Left lung (tissue), 10 donors: ENCODE data around the gene GINS2. TPM values are rescaled to one million over a fixed set of nuclear protein-coding genes. Genes with fewer than 3 reads are reported as not detected.

Experiments used
- ATAC-seq: fragments of 200-7000 bp; cut with Tn5 transposase; one replicate; pipeline ENCODE4 v1.9.1; 2020; ENCODE audit warnings: moderate library complexity
- DNase-seq, 4 donors: peaks; one replicate each; pipeline ENCODE4 v3.0.0-alpha.2; 2013 to 2020
- H3K27ac ChIP-seq, 2 donors: fragments of 200-600 bp; sonication (generic) in 1 of 2; one replicate each; pipeline versions ENCODE4 v1.5.0 to v1.8.0; 2020 to 2021
- H3K27me3 ChIP-seq, 2 donors: fragments of 200-600 bp; sonication (generic) in 1 of 2; one replicate each; pipeline versions ENCODE4 v1.5.0 to v1.8.0; 2020 to 2021
- H3K36me3 ChIP-seq, 2 donors: fragments of 200-600 bp; sonication (generic) in 1 of 2; one replicate each; pipeline versions ENCODE4 v1.5.0 to v1.8.0; 2020 to 2021
- H3K4me1 ChIP-seq, 2 donors: fragments of 200-600 bp; one replicate each; pipeline ENCODE4 v1.8.0; 2021
- H3K4me3 ChIP-seq, 2 donors: fragments of 200-600 bp; sonication (generic) in 1 of 2; one replicate each; pipeline versions ENCODE4 v1.5.0 to v1.8.0; 2020 to 2021; ENCODE audit warnings: mild to moderate bottlenecking in 1 of 2
- H3K9me3 ChIP-seq, 2 donors: fragments of 200-600 bp; sonication (generic) in 1 of 2; one replicate each; pipeline versions ENCODE4 v1.5.0 to v1.8.0; 2020 to 2021
- CTCF ChIP-seq, 2 donors: fragments of 200-600 bp; sonication (generic) in 1 of 2; IDR thresholded peaks; one replicate each; pipeline versions ENCODE4 v1.5.0 to v1.8.0; 2021; ENCODE audit warnings: antibody characterized with exemption in 2 of 2
- intact Hi-C, 2 donors: fragments of 100-400 bp; cut with DNase I; formaldehyde crosslinking; loops; one replicate each; pipeline versions ENCODE4 v1.11.2 to v1.14.2; 2022
- polyA plus RNA-seq, 6 donors: library from polyadenylated mRNA; unstranded; fragments of 120-200 nt; gene quantifications; one replicate each; pipeline ENCODE4 v1.2.1, GENCODE V29; 2013; ENCODE audit not compliant: insufficient read length in 6 of 6
- total RNA-seq, 2 donors: library from RNA; stranded (reverse); fragmentation: NEBNext Ultra II Directional; extraction: Animal tissue kit (Norgen Biotek cat#: 25700); gene quantifications; one replicate each; pipeline ENCODE4 v1.2.1, GENCODE V29; 2021
- donor health status: DM: no; HTN: yes; CAD: no.
- donor health status: DM: no; HTN: no; CAD: no.

GINS2 gene
- total and polyA plus RNA-seq, 8 donors, result 4.2 to 17.4 (median 13.8) TPM

GRCh38 chr16:85720302-85720637 is 31.5 kb upstream of the GINS2 start:
- TF ChIP-seq CTCF (IDR thresholded peaks at IDR 0.05), result no peak
- H3K4me1 ChIP-seq, result peaks cover 0 to 9% of the 10 kb centered on the region in 2 donors
- no peaks in the 10 kb centered on the region for H3K9me3 ChIP-seq
- H3K4me3 ChIP-seq, result no peak overlapping the region
- intact Hi-C loops, result no loop called here
- peaks cover 0 to 2% of the 10 kb centered on the region in 2 donors for H3K27me3 ChIP-seq
- ATAC-seq (peak; percentile 35), DNase-seq (no peak)
- H3K27ac ChIP-seq, result no peak overlapping the region
- no peaks in the 10 kb centered on the region for H3K36me3 ChIP-seq

- DNase-seq (no peak), ATAC-seq (no peak)
- intact Hi-C loops, result no loop called here
- H3K4me3 ChIP-seq, result no peak overlapping the region
- peaks cover 0 to 4% of the 10 kb centered on the region in 2 donors for H3K27me3 ChIP-seq
- H3K36me3 ChIP-seq, result no peaks in the 10 kb centered on the region
- H3K4me1 ChIP-seq, result peaks cover 0 to 10% of the 10 kb centered on the region in 2 donors
- H3K9me3 ChIP-seq, result no peaks in the 10 kb centered on the region
- no peak overlapping the region for H3K27ac ChIP-seq
- TF ChIP-seq CTCF (IDR thresholded peaks at IDR 0.05), result no peak
Observed at GRCh38 chr16:85719605-85720301, 31.0 kb upstream of the GINS2 start.

- peak in 1 of 2 donors; percentile 24 for TF ChIP-seq CTCF (IDR thresholded peaks at IDR 0.05)
- DNase-seq (no peak), ATAC-seq (peak; percentile 29)
- no peak overlapping the region for H3K27ac ChIP-seq
- H3K4me3 ChIP-seq, result no peak overlapping the region
- H3K36me3 ChIP-seq, result no peaks in the 10 kb centered on the region
- peaks cover 0 to 10% of the 10 kb centered on the region in 2 donors for H3K4me1 ChIP-seq
- peaks cover 0 to 4% of the 10 kb centered on the region in 2 donors for H3K27me3 ChIP-seq
- intact Hi-C loops, result no loop called here
- H3K9me3 ChIP-seq, result no peaks in the 10 kb centered on the region
Observed at GRCh38 chr16:85718682-85719081, 29.9 kb upstream of the GINS2 start.

- Histone ChIP-seq H3K27me3 (peaks cover 0 to 4% of the 10 kb centered on the region in 2 donors), H3K4me3 (no peak overlapping the region), H3K9me3 (no peaks in the 10 kb centered on the region), H3K27ac (no peak overlapping the region), H3K36me3 (no peaks in the 10 kb centered on the region), H3K4me1 (peaks cover 0 to 10% of the 10 kb centered on the region in 2 donors)
- ATAC-seq (no peak), DNase-seq (no peak)
- TF ChIP-seq CTCF (IDR thresholded peaks at IDR 0.05), result peak in 1 of 2 donors; percentile 9
- intact Hi-C loops, result no loop called here
Observed at GRCh38 chr16:85718153-85718477, 29.4 kb upstream of the GINS2 start.

- intact Hi-C loops, result no loop called here
- no peaks in the 10 kb centered on the region for H3K9me3 ChIP-seq
- H3K4me1 ChIP-seq, result peaks cover 0 to 10% of the 10 kb centered on the region in 2 donors
- TF ChIP-seq CTCF (IDR thresholded peaks at IDR 0.05), result peak; percentile 54 to 61
- ATAC-seq, result peak; percentile 85
- H3K4me3 ChIP-seq, result no peak overlapping the region
- peaks cover 0 to 4% of the 10 kb centered on the region in 2 donors for H3K27me3 ChIP-seq
- peak in 3 of 4 donors; percentile 57 to 88 (median 71) for DNase-seq
- no peak overlapping the region for H3K27ac ChIP-seq
- H3K36me3 ChIP-seq, result no peaks in the 10 kb centered on the region
Observed at GRCh38 chr16:85717393-85718152, 28.8 kb upstream of the GINS2 start.
